K562 (cell line): ENCODE data around the gene NAT14. TPM values are rescaled to one million over a fixed set of nuclear protein-coding genes. Genes with fewer than 3 reads are reported as not detected.
A peak's percentile ranks its signal among the peaks of the same experiment; 100 is the strongest.

Experiments used
- CHD1 ChIP-seq: fragments of 200-600 bp; sonication (generic); IDR thresholded peaks from one replicate; pipeline ENCODE4 v1.6.1; 2012; ENCODE audit warnings: mild to moderate bottlenecking, moderate library complexity, low read length, inconsistent platforms
- DLX4 ChIP-seq: fragments of 250-450 bp; sonication (Bioruptor Pico); IDR thresholded peaks from 2 replicates; pipeline ENCODE4 v1.6.1; 2021; ENCODE audit warnings: mild to moderate bottlenecking
- E2F8 ChIP-seq: fragments of 450-650 bp; IDR thresholded peaks from 2 replicates; pipeline ENCODE4 v1.7.1; 2018; ENCODE audit warnings: mild to moderate bottlenecking, low read depth; ENCODE audit not compliant: partially characterized antibody
- GABPB2 ChIP-seq: fragments of 250-450 bp; sonication (Bioruptor Pico); conservative IDR thresholded peaks from 2 replicates; pipeline ENCODE4 v1.5.1; 2021; ENCODE audit warnings: mild to moderate bottlenecking
- HMBOX1 ChIP-seq: sonication (generic); IDR thresholded peaks from 2 replicates; pipeline ENCODE4 v1.6.1; 2016
- MED1 ChIP-seq: sonication (generic); formaldehyde crosslinking; IDR thresholded peaks from 2 replicates; pipeline ENCODE4 v1.8.1; 2023; ENCODE audit warnings: missing genetic modification reagents, borderline replicate concordance
- NONO ChIP-seq, 2 experiments: fragments of 200-400 bp in 1 of 2; fragments of 450-650 bp in 1 of 2; formaldehyde crosslinking in 1 of 2; IDR thresholded peaks; 2 replicates each; pipeline ENCODE4 v1.6.1; 2017; ENCODE audit warnings: low read depth in 2 of 2, mild to moderate bottlenecking in 2 of 2, moderate library complexity in 2 of 2, low read length in 1 of 2
- PREB ChIP-seq: sonication (generic); formaldehyde crosslinking; IDR thresholded peaks from 2 replicates; pipeline ENCODE4 v1.8.1; 2023; ENCODE audit warnings: mild to moderate bottlenecking, missing genetic modification reagents
- RAD21 ChIP-seq, 2 experiments: fragments of 250-450 bp in 1 of 2; fragments of 450-650 bp in 1 of 2; sonication (Bioruptor Pico) in 1 of 2; formaldehyde crosslinking in 1 of 2; IDR thresholded peaks in 1 of 2; conservative IDR thresholded peaks in 1 of 2; 2 replicates each; pipeline versions ENCODE4 v1.4.0 to v1.8.0; 2020 to 2022; ENCODE audit warnings: mild to moderate bottlenecking in 2 of 2, moderate library complexity in 1 of 2
- SIN3A ChIP-seq, 2 experiments: fragments of 150-350 bp in 1 of 2; IDR thresholded peaks; 2 replicates each; pipeline ENCODE4 v1.6.1; 2011 to 2016; ENCODE audit warnings: borderline replicate concordance in 2 of 2, low read depth in 2 of 2, low read length in 2 of 2, mild to moderate bottlenecking in 2 of 2, moderate library complexity in 2 of 2; ENCODE audit not compliant: control insufficient read depth in 1 of 2
- SRSF9 ChIP-seq: fragments of 200-400 bp; formaldehyde crosslinking; IDR thresholded peaks from 2 replicates; pipeline ENCODE4 v1.6.1; 2017; ENCODE audit warnings: low read depth, low read length, borderline replicate concordance
- THRA ChIP-seq: fragments of 450-650 bp; IDR thresholded peaks from 2 replicates; pipeline ENCODE4 v1.6.1; 2017; ENCODE audit warnings: mild to moderate bottlenecking, moderate library complexity
- YBX1 ChIP-seq: fragments of 450-650 bp; IDR thresholded peaks from 2 replicates; pipeline ENCODE4 v1.7.1; 2016; ENCODE audit warnings: mild to moderate bottlenecking
- ZBTB8A ChIP-seq: fragments of 450-650 bp; IDR thresholded peaks from 2 replicates; pipeline ENCODE4 v1.6.1; 2018; ENCODE audit warnings: mild to moderate bottlenecking, moderate library complexity; ENCODE audit not compliant: partially characterized antibody
- ZNF134 ChIP-seq: fragments of 250-450 bp; sonication (Bioruptor Pico); conservative IDR thresholded peaks from 2 replicates; pipeline ENCODE4 v1.4.0; 2020
- ZNF561 ChIP-seq: fragments of 450-650 bp; formaldehyde crosslinking; conservative IDR thresholded peaks from 2 replicates; pipeline ENCODE4 v1.4.0; 2020; ENCODE audit warnings: mild to moderate bottlenecking, moderate library complexity
- polyA plus RNA-seq, 8 experiments: library from polyadenylated mRNA; depleted of rRNA in 4 of 8; stranded (reverse) in 5 of 8; unstranded in 3 of 8; fragments of >200 nt; fragmentation: Nextera tagmentation in 2 of 8; fragmentation: Illumina TruSeq in 1 of 8; extraction: Ambion mirVana in 2 of 8; extraction: Trizol in 1 of 8; gene quantifications; 2 replicates each; pipeline versions ENCODE4 v1.2.1 to v1.2.3, GENCODE V29; 2011 to 2014; ENCODE audit warnings: inconsistent platforms in 1 of 8, missing spikeins in 1 of 8
- total RNA-seq, 7 experiments: library from RNA; depleted of rRNA in 6 of 7; stranded (reverse); fragments of >200 nt in 6 of 7; fragmentation: Illumina TruSeq in 2 of 7; extraction: Trizol in 2 of 7; gene quantifications; 2 replicates each; pipeline versions ENCODE4 v1.2.1 to v1.2.3, GENCODE V29; 2011 to 2021; ENCODE audit warnings: low replicate concordance in 1 of 7

NAT14 gene
- total and polyA plus RNA-seq, 9 of the 15 experiments (the other 6 are each of a cell fraction or from before 2014, with no cell fraction given): 2.4 to 77.0 (median 26.7) TPM

- TF ChIP-seq RAD21 (CRISPR knock-in tag; conservative IDR thresholded peaks at IDR 0.05 in 1 of 2, IDR thresholded peaks at IDR 0.05 in 1 of 2): peak; percentile 55 to 72
- TF ChIP-seq ZBTB8A: no peak
- no peak for TF ChIP-seq SRSF9
- TF ChIP-seq E2F8: no peak
- TF ChIP-seq THRA: no peak
- no peak for TF ChIP-seq CHD1
- TF ChIP-seq PREB: no peak
- peak; percentile 85 for TF ChIP-seq HMBOX1
- no peak for TF ChIP-seq MED1 (CRISPR knock-in tag)
- no peak for TF ChIP-seq ZNF561 (CRISPR knock-in tag)
- no peak for TF ChIP-seq NONO (IDR thresholded peaks at IDR 0.05; ENCODE audit: low read depth in 2 of 2, low read length in 1 of 2)
- no peak for TF ChIP-seq DLX4
- no peak for TF ChIP-seq ZNF134 (CRISPR knock-in tag)
- TF ChIP-seq SIN3A (IDR thresholded peaks at IDR 0.05; ENCODE audit: borderline replicate concordance in 2 of 2, control insufficient read depth in 1 of 2, low read depth in 2 of 2, low read length in 2 of 2): no peak
- TF ChIP-seq GABPB2 (CRISPR knock-in tag): no peak
- no peak for TF ChIP-seq YBX1
These were observed 17.5 kb upstream of the NAT14 start (continued) for GRCh38 chr19:55467236-55468053.
